ENCODE results near the gene ITFG1.

Gene ITFG1

DNA sequence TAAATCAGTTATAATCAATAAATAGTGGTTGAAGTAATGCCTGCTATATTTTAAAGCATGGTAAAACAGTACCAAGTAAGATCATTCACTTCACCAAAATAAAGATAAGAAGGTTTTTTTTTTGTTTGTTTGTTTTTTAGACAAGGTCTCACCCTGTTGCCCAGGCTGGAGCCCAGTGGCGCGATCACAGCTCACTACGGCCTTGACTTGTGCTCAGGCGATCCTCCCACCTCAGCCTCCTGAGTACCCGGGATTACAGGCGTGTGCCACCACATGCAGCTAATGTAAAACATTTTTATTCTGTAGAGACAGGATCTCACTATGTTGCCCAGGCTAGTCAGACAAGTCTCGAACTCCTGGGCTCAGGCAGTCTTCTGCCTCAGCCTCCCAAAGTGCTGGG is 232.6 kb downstream of the ITFG1 start:
- no peak for ATAC-seq
- TF ChIP-seq PPARA (CRISPR knock-in tag; IDR thresholded peaks at IDR 0.05; ENCODE audit: borderline replicate concordance) (no peak), ARNTL (CRISPR knock-in tag; IDR thresholded peaks at IDR 0.05; ENCODE audit: borderline replicate concordance, low read depth) (no peak), ZNF8 (CRISPR knock-in tag; IDR thresholded peaks at IDR 0.05) (no peak), ZC3H10 (CRISPR knock-in tag; IDR thresholded peaks at IDR 0.05) (no peak), CSDC2 (CRISPR knock-in tag; IDR thresholded peaks at IDR 0.05) (no peak), GLIS3 (CRISPR knock-in tag; IDR thresholded peaks at IDR 0.05) (no peak), RARB (CRISPR knock-in tag; IDR thresholded peaks at IDR 0.05) (no peak), TCF4 (CRISPR knock-in tag; IDR thresholded peaks at IDR 0.05; ENCODE audit: borderline replicate concordance) (no peak), ZFP30 (CRISPR knock-in tag; IDR thresholded peaks at IDR 0.05) (no peak), SNAI2 (CRISPR knock-in tag; IDR thresholded peaks at IDR 0.05) (no peak), OSR1 (CRISPR knock-in tag; IDR thresholded peaks at IDR 0.05) (no peak), ESRRG (CRISPR knock-in tag; IDR thresholded peaks at IDR 0.05) (no peak), ZNF565 (CRISPR knock-in tag; conservative IDR thresholded peaks at IDR 0.05; ENCODE audit: low read depth) (no peak), ZNF70 (CRISPR knock-in tag; IDR thresholded peaks at IDR 0.05) (no peak), ISL1 (CRISPR knock-in tag; IDR thresholded peaks at IDR 0.05) (no peak)
- TF ChIP-seq, protein P1, sequence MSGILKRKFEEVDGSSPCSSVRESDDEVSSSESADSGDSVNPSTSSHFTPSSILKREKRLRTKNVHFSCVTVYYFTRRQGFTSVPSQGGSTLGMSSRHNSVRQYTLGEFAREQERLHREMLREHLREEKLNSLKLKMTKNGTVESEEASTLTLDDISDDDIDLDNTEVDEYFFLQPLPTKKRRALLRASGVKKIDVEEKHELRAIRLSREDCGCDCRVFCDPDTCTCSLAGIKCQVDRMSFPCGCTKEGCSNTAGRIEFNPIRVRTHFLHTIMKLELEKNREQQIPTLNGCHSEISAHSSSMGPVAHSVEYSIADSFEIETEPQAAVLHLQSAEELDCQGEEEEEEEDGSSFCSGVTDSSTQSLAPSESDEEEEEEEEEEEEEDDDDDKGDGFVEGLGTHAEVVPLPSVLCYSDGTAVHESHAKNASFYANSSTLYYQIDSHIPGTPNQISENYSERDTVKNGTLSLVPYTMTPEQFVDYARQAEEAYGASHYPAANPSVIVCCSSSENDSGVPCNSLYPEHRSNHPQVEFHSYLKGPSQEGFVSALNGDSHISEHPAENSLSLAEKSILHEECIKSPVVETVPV (CRISPR knock-in tag; IDR thresholded peaks at IDR 0.05), result no peak
- TF ChIP-seq, protein P2, sequence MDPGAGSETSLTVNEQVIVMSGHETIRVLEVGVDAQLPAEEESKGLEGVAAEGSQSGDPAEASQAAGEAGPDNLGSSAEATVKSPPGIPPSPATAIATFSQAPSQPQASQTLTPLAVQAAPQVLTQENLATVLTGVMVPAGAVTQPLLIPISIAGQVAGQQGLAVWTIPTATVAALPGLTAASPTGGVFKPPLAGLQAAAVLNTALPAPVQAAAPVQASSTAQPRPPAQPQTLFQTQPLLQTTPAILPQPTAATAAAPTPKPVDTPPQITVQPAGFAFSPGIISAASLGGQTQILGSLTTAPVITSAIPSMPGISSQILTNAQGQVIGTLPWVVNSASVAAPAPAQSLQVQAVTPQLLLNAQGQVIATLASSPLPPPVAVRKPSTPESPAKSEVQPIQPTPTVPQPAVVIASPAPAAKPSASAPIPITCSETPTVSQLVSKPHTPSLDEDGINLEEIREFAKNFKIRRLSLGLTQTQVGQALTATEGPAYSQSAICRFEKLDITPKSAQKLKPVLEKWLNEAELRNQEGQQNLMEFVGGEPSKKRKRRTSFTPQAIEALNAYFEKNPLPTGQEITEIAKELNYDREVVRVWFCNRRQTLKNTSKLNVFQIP (CRISPR knock-in tag; IDR thresholded peaks at IDR 0.05; ENCODE audit: borderline replicate concordance, low read depth), result no peak
- TF ChIP-seq, protein P3, sequence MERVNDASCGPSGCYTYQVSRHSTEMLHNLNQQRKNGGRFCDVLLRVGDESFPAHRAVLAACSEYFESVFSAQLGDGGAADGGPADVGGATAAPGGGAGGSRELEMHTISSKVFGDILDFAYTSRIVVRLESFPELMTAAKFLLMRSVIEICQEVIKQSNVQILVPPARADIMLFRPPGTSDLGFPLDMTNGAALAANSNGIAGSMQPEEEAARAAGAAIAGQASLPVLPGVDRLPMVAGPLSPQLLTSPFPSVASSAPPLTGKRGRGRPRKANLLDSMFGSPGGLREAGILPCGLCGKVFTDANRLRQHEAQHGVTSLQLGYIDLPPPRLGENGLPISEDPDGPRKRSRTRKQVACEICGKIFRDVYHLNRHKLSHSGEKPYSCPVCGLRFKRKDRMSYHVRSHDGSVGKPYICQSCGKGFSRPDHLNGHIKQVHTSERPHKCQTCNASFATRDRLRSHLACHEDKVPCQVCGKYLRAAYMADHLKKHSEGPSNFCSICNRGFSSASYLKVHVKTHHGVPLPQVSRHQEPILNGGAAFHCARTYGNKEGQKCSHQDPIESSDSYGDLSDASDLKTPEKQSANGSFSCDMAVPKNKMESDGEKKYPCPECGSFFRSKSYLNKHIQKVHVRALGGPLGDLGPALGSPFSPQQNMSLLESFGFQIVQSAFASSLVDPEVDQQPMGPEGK (CRISPR knock-in tag; IDR thresholded peaks at IDR 0.05; ENCODE audit: borderline replicate concordance), result no peak
- TF ChIP-seq, protein P4, sequence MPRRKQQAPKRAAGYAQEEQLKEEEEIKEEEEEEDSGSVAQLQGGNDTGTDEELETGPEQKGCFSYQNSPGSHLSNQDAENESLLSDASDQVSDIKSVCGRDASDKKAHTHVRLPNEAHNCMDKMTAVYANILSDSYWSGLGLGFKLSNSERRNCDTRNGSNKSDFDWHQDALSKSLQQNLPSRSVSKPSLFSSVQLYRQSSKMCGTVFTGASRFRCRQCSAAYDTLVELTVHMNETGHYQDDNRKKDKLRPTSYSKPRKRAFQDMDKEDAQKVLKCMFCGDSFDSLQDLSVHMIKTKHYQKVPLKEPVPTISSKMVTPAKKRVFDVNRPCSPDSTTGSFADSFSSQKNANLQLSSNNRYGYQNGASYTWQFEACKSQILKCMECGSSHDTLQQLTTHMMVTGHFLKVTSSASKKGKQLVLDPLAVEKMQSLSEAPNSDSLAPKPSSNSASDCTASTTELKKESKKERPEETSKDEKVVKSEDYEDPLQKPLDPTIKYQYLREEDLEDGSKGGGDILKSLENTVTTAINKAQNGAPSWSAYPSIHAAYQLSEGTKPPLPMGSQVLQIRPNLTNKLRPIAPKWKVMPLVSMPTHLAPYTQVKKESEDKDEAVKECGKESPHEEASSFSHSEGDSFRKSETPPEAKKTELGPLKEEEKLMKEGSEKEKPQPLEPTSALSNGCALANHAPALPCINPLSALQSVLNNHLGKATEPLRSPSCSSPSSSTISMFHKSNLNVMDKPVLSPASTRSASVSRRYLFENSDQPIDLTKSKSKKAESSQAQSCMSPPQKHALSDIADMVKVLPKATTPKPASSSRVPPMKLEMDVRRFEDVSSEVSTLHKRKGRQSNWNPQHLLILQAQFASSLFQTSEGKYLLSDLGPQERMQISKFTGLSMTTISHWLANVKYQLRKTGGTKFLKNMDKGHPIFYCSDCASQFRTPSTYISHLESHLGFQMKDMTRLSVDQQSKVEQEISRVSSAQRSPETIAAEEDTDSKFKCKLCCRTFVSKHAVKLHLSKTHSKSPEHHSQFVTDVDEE (CRISPR knock-in tag; IDR thresholded peaks at IDR 0.05), result no peak

DNA sequence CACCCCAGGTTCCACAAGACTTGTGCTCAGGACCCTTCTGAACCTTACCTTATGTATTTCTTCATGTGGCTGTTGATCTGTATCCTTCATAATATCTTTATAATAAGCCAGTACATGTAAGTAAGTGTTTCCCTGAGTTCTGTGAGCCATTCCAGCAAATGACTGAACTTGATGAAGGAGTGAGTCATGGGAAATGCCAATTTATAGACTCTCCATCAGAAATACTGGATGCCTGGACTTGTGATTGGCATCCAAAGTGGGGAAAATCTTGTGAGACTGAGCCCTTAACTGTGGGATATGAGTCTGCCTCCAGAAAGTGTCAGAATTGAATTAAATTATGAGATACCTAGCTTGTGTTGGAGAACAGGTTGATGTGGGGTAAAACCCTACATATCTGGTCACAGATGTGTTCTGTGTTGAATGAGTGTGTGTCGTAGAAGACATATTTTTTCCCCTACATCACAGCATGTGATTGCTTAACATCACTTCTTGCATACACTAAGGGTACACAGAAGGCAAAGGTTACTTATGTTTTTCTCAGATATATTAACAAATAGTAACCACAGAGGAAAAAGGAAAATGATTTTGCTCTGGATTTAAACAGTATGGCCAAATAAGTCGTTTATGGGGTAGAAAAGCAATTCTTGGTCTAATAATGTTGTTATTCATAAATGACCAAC is 247.0 kb downstream of the ITFG1 start:
- no peak for ATAC-seq
- TF ChIP-seq, protein P1 (CRISPR knock-in tag; IDR thresholded peaks at IDR 0.05), result no peak
- TF ChIP-seq SNAI2 (CRISPR knock-in tag; IDR thresholded peaks at IDR 0.05) (no peak), GLIS3 (CRISPR knock-in tag; IDR thresholded peaks at IDR 0.05) (no peak), ARNTL (CRISPR knock-in tag; IDR thresholded peaks at IDR 0.05; ENCODE audit: borderline replicate concordance, low read depth) (no peak), PPARA (CRISPR knock-in tag; IDR thresholded peaks at IDR 0.05; ENCODE audit: borderline replicate concordance) (no peak), BACH2 (CRISPR knock-in tag; IDR thresholded peaks at IDR 0.05; ENCODE audit: borderline replicate concordance) (no peak), ZFP30 (CRISPR knock-in tag; IDR thresholded peaks at IDR 0.05) (no peak), TCF4 (CRISPR knock-in tag; IDR thresholded peaks at IDR 0.05; ENCODE audit: borderline replicate concordance) (no peak)

DNA sequence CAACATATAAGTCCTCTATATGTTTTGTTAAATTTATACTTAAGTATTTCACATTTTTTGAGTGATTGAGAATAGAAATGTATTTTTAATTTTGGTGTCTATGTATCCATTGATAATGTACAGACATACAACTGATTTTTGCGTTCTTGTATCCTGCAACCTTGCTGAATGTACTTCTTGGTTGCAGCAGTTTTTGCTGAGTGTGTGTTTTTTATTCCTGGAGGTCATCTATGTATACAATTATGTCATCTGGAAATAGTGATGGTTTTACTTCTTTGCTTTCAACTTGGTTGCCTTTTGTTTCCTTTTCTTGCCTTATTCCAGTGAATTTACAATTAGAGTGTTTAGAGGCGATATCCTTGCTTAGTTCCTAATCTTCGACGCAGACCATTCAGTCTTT is 249.6 kb downstream of the ITFG1 start:
- ATAC-seq, result no peak
- TF ChIP-seq, protein P5, sequence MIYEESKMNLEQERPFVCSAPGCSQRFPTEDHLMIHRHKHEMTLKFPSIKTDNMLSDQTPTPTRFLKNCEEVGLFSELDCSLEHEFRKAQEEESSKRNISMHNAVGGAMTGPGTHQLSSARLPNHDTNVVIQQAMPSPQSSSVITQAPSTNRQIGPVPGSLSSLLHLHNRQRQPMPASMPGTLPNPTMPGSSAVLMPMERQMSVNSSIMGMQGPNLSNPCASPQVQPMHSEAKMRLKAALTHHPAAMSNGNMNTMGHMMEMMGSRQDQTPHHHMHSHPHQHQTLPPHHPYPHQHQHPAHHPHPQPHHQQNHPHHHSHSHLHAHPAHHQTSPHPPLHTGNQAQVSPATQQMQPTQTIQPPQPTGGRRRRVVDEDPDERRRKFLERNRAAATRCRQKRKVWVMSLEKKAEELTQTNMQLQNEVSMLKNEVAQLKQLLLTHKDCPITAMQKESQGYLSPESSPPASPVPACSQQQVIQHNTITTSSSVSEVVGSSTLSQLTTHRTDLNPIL (CRISPR knock-in tag; IDR thresholded peaks at IDR 0.05; ENCODE audit: low read depth), result no peak
- TF ChIP-seq RARB (CRISPR knock-in tag; IDR thresholded peaks at IDR 0.05) (no peak), ZFP30 (CRISPR knock-in tag; IDR thresholded peaks at IDR 0.05) (no peak), TOX (CRISPR knock-in tag; IDR thresholded peaks at IDR 0.05; ENCODE audit: borderline replicate concordance) (no peak), SNAI2 (CRISPR knock-in tag; IDR thresholded peaks at IDR 0.05) (no peak), ZNF8 (CRISPR knock-in tag; IDR thresholded peaks at IDR 0.05) (no peak)
- TF ChIP-seq, protein P1 (CRISPR knock-in tag; IDR thresholded peaks at IDR 0.05), result no peak
